RWPE1 (cell line): Measurements from ENCODE around the gene CAMK1D.
"Not testable (repeated sequence)": the region's sequence is repeated elsewhere in the genome, so short reads cannot be mapped to it uniquely, and the experiment has no call there.

Source experiments
- CTCF ChIA-PET: fragments of 350-600 bp; sonication (Branson Sonifier 250); formaldehyde crosslinking; extraction: SDS; loops from one replicate; lab custom pipeline; 2021; lab: Yijun Ruan, JAX
- POLR2A ChIA-PET: fragments of 400-600 bp; formaldehyde crosslinking; extraction: SDS; loops from one replicate; lab custom pipeline; 2020; ENCODE audit warnings: antibody characterized with exemption; ENCODE audit not compliant: low non-redundant PET; lab: Yijun Ruan, JAX
- DNase-seq: peaks from one replicate; pipeline ENCODE4 v3.0.0; 2012; ENCODE audit warnings: low spot score
- H3K27ac ChIP-seq: fragments of 450-650 bp; 2 replicates; pipeline ENCODE4 v1.5.1; 2017
- CTCF ChIP-seq: fragments of 450-650 bp; conservative IDR thresholded peaks from 2 replicates; pipeline ENCODE4 v1.5.1; 2017; ENCODE audit warnings: low read depth, mild to moderate bottlenecking

CAMK1D gene

DNA sequence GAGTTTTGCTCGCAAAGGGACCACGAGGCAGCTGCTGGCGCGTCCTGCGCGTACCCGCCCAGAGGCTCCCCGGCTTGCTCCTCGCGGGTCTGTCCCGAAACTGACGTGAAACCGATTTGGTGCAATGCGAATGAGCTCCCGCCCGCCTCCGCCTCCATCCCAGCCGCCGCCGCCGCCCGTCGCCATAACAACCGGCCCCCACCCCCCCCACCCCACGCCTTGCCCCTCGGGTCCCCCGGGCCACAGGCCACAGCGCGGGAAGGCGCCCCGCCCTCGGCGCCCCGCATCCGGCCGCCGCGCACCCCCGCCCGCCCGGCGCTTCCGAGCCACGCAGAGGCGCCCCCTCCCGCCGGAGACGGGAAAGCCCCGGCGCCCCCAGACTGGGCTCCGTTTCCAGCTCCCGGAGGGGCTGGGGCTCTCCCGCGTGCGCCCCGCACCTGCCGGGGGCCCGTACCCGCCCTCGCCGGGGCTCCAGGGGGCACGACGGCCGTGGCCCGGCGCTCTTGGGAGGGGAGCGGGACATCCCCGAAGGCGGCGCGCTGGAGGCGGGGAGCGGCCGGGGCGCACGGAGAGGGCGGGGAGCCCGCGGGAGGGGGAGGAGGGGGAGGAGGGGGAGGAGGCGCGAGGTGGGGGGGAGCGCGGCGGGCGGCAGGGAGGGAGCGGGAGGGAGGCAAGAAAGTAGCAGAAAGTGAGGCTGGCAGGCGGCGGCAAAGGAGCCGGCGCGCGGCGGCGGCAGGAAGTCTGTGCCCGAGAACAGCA lies at the start of gene CAMK1D:
Gene CAMK1D, plus strand, starts transcription at position 678 of the 759 bp plus-strand sequence.
- ChIA-PET CTCF (interaction anchor here (0.5 to 0.8 kb wide), 3 partner anchors 12 to 725 kb away, joined by 3 to 4 read pairs (median 4); no protein-coding TSS in a partner anchor), POLR2A (interaction anchor here (0.6 kb wide), 1 partner anchor 541 kb away, joined by 3 read pairs; no protein-coding TSS in a partner anchor)
- H3K27ac ChIP-seq = peak within 1 kb of the TSS; percentile 68
- TF ChIP-seq CTCF = peak; percentile 42
- DNase-seq = peak; percentile 53

DNA sequence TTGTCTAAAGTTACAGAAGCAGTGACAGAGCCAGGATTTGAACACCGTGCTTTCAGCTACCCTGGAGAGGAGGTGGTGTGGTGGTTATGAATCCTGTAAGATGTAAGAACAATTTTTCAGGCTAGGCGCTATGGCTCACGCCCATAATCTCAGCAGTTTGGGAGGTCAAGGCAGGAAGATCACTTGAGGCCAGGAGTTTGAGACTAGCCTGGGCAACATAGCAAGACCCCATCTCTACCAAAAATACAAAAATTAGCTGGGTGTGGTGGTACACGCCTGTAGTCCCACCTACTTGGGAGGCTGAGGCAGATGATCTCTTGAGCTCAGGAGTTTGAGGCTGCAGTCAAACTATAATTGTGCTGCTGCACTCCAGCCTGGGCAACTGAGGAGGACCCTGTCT lies 48.3 kb upstream of the CAMK1D start:
- DNase-seq, H3K27ac ChIP-seq: not testable (repeated sequence)

GRCh38 chr10:12308057-12308456 lies 41.3 kb upstream of the CAMK1D start:
- no peak for TF ChIP-seq CTCF
- CTCF ChIA-PET = interaction anchor here (0.6 to 0.9 kb wide), 4 partner anchors 9 to 62 kb away, joined by 3 to 6 read pairs (median 4); no protein-coding TSS in a partner anchor
- no peak for DNase-seq
- POLR2A ChIA-PET = no interaction called here
- no peak overlapping the region for H3K27ac ChIP-seq

More for the DNA sequence above, 48.3 kb upstream of the CAMK1D start:
- POLR2A ChIA-PET = not testable (repeated sequence)
- CTCF ChIA-PET = interaction anchor here (0.6 kb wide), 2 partner anchors 25 to 186 kb away, joined by 3 to 6 read pairs; no protein-coding TSS in a partner anchor

DNA sequence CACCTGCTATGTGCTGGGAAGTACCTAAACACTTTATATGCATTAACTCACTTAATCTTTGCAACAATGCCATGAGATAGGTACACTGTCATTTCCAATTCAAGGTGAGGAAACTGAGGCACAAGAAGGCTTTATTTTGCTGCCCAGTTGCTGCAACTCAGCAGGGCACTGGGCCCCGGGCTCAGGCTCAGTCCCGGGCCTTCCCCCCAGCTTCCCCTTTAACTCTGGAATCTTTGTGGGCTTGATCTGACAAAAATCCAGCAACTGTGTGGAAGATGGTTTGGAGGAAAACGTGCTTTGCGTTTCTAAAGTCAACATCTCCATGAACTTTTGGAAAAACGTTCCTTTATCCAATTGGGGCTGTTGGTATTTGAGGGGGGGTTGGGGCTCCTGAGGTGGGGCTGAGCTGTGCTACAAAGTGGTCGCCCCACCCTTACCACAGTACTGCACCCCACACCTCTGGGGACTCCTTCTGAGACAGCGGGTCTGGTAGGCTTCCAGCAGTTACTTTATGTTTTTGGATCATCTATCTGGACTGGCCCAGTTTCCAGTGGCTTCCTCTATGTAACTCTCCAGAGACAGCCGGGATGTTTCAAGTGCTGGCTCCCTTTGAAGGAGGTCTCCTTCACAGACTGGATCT lies 40.5 kb upstream of the CAMK1D start:
- no peak for DNase-seq
- no peak for TF ChIP-seq CTCF
- ChIA-PET CTCF (interaction anchor here (0.6 kb wide), 1 partner anchor 755 kb away, joined by 3 read pairs; no protein-coding TSS in a partner anchor), POLR2A (no interaction called here)
- no peak overlapping the region for H3K27ac ChIP-seq

- H3K27ac ChIP-seq, POLR2A ChIA-PET, DNase-seq: not testable (repeated sequence)
- CTCF ChIA-PET = interaction anchor here (0.6 to 0.9 kb wide), 2 partner anchors 354 to 754 kb away, joined by 3 read pairs; no protein-coding TSS in a partner anchor
These were observed 39.6 kb upstream of the CAMK1D start for GRCh38 chr10:12309783-12310182.

DNA sequence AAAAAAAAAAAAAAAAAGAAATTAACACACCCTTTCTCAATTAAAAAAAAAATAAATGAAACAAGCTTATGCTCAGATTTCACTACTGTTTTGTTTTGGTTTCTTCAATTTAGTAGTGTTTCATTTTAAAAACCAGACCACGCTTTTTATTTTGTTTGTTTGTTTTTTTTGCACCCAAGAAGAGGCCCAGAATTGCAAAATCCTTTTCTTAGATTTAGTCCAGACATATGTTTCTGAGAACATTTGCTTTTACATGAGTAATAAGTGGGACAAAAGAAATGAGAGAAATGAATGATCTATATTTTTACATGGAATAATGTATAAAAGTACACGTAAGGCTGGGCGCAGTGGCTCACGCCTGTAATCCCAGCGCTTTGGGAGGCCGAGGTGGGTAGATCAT lies 34.5 kb upstream of the CAMK1D start:
- POLR2A ChIA-PET = no interaction called here
- CTCF ChIA-PET = no interaction called here
- DNase-seq = no peak

More for the DNA sequence above, 34.5 kb upstream of the CAMK1D start:
- no peak overlapping the region for H3K27ac ChIP-seq
- no peak for TF ChIP-seq CTCF
